Right renal pelvis (tissue), 4 donors: ENCODE results near the gene BAG3. TPM values are rescaled to one million over a fixed set of nuclear protein-coding genes. Genes with fewer than 3 reads are reported as not detected.
A peak's percentile ranks its signal among the peaks of the same experiment; 100 is the strongest.
"Not testable (repeated sequence)": the region's sequence is repeated elsewhere in the genome, so short reads cannot be mapped to it uniquely, and the experiment has no call there.

ENCODE experiments used
- DNase-seq, 4 donors: peaks; one replicate each; pipeline ENCODE4 v3.0.0-alpha.2; 2013; ENCODE audit warnings: low read depth in 4 of 4, low spot score in 3 of 4, missing footprints in 1 of 4
- polyA plus RNA-seq, 4 donors: library from polyadenylated mRNA; unstranded; fragments of 120-200 nt; gene quantifications; one replicate each; pipeline ENCODE4 v1.2.1, GENCODE V29; 2013; ENCODE audit not compliant: insufficient read length in 4 of 4

Gene BAG3
- polyA plus RNA-seq, 4 donors, result 29.4 to 36.0 (median 30.9) TPM

GRCh38 chr10:119640384-119640783, 10.8 kb upstream of the BAG3 start:
- no peak for DNase-seq

DNA sequence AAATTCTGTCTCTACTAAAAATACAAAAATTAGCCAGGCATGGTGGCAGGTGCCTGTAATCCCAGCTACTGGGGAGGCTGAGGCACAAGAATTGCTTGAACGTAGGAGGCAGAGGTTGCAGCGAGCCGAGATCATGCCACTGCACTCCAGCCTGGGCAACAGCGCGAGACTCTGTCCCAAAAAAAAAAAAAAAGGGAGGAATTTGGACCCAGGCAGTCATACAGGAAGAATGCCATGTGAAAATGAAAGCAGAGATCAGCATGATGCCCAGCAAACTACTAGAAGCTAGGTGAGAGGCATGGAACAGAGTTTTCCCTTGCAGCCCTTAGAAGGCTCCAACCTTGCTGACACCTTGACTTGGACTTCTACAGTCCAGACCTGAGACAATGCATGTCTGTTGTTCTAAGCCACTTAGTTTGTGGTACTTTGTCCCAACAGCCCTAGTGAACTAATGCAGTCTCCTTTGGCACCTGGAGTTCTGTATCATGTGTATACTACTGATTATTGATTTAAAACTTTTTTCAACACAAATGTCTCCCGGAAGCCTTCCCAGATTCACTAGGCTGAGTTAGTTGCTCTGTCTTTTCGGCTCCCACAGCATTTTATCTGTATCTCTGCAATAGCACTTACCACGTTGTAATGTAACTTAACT, 10.2 kb upstream of the BAG3 start:
- no peak for DNase-seq

DNA sequence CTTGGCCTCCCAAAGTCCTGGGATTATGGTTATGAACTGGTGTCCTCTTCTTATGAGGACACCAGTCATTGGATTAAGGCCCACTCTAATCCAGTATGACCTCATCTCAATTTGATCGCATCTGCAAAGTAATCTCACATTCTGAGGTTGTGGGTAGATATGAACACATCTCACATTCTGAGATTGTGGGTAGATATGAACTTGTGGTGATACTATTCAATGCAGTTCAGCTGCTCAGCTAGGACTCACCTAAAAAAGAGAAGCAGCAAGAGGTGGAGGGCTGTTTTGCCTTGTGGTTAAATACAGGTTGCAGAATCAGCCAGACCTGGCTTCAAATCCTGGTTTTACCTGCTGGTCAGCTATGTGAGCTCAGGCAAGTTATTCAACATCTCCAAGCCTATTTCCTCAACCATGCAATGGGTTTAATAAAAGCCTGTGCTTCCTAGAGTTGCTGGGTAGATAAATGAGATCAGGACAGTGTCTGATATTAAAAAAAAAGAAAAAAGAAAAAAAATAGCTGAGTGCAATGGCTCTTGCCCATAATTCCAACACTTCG, 8.5 kb upstream of the BAG3 start:
- DNase-seq, result no peak

DNA sequence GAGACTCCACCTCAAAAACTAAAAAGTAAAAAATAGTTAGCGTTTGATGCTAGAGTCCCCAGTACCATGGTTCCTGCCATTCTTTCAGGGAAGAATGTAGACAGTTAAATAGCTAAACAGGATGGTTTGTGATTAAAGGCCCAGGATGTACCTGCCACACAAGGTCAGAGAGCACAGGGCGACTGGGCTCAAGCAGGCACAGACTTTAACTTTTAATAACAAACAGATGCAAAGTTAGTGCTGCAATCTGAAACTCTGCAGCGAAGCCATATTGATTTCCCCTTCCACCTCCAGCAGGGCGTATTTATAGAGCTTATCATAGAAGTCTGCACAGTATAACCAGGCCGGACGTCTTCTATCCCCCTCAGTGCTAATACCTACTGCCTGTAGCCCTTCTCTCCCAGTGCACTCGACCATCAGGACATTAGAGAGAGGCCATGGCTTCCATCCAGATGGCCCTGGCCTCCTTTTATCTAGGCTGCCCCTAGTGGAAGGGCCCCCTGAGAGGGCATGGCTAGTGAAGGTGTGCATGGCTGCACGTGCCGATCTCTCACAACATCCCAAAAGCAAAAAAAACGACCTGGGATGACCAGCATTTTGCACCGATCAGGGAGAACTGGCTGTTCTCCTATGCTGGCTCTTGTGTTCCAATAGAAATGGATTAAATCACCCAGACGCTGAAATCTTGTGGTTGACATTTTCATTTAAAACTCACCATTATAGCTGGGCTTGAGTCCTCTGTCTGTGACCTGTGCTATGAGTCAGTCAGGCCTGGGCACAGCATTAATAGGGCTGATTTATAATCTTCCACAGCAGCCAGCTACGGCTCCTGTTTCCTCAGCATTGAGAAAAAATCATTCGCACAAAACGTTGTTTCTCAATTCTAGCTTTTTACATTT, 7.6 kb upstream of the BAG3 start:
- DNase-seq, result no peak

GRCh38 chr10:119644205-119644814, 6.9 kb upstream of the BAG3 start:
- no peak for DNase-seq

DNA sequence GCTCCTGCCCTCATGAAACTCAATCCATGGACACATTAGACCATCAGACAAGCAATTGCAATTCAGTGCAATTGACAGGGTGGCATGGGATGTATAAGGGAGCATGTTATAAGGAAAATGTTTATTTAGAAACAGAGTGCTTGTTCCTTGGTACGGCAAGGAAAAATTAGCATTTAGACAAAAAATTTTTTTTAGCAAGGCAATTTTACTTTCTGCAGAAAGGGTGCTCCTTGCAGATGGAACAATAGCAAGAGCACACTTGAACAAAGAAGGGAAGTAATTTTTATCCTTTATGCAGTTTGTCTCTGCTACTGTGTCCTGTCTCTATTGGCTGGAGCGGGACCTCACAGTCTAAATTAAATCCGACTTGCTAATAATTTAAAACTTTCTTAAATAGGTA, 6.2 kb upstream of the BAG3 start:
- DNase-seq, result no peak

GRCh38 chr10:119650062-119650461, 1.1 kb upstream of the BAG3 start:
- DNase-seq, result no peak

GRCh38 chr10:119651514-119652360, 557 bp downstream of the BAG3 start:
- DNase-seq, result no peak

DNA sequence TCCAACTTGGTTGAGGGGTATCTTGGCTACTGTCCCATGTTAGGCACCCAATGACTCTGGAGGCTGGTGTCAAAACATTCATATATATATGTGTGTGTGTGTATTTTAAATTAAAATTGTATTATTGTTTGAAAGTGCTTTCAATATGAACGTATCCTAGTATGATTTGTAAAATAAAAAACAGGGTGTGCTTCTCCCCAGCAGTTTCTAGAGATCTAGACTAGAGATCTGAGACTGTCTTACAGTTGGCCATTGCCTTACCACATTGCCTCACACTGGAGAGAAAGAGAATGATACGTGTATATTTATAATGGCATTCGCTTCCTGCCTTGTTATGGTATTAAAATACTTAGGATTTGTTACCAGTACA, 1.2 kb downstream of the BAG3 start:
- DNase-seq, result peak in 1 of 4 donors; percentile 38

DNA sequence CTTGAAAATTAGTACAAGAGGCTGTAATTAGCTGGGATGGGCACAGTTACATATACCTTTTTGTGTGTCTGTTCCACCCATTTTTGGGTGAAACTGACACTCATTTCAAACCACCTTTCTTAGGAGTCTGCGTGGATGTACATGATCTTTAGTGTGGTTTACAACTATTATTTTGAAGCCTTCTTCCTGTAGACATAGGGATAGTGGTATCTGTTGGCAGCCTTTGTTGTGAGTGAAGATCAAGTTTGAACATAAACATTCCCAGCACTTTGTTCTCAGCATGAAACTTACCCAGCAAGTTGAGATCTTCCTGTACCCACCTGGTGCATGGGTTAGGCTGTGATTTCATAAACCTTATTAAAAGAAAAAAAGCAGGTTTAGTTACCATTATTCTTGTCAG, 2.0 kb downstream of the BAG3 start:
- DNase-seq, result no peak

GRCh38 chr10:119653916-119654315, 2.7 kb downstream of the BAG3 start:
- DNase-seq, result no peak

GRCh38 chr10:119654540-119654939, 3.4 kb downstream of the BAG3 start:
- no peak for DNase-seq

DNA sequence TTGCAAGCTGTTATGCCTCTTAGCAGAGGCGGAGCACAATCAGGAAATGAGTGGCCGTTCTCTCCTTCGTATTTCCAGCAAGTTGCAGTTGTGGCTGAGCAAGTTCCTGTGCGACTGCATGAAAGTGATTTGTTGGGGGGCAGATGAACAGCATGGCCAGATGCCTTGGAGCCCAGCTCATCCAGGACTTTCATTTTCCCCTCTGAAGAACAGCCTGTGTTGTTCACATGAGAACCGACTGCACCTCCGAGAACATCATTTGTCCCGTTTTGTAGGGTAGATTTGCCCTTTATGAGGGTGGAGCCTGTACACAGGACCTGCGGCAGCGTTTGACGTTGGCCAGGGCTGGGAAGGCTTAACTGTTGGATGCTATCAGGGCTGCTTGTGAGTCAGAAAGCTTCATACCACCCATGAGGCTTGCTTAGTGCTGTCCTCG, 4.4 kb downstream of the BAG3 start:
- DNase-seq, result no peak

DNA sequence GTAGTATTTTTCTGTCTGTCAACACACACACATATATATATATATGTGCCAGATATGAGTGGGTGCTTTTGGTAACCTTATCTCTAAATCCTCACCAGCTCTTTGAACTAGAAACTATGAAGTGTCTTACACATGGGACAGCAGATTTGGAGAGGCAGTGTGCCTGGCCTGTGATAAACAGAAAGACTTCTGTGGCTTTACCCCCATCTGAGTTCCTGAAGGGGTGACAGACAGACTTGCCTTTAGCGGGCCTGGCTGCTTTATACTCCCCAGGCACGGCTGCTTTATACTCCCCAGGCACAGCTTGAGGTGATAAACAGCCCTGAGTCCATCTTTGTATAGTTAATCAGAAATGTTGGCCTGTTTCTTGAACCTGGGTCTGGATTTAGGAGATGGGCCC, 5.6 kb downstream of the BAG3 start:
- no peak for DNase-seq

- no peak for DNase-seq
Observed at GRCh38 chr10:119657725-119658124, 6.5 kb downstream of the BAG3 start.

DNA sequence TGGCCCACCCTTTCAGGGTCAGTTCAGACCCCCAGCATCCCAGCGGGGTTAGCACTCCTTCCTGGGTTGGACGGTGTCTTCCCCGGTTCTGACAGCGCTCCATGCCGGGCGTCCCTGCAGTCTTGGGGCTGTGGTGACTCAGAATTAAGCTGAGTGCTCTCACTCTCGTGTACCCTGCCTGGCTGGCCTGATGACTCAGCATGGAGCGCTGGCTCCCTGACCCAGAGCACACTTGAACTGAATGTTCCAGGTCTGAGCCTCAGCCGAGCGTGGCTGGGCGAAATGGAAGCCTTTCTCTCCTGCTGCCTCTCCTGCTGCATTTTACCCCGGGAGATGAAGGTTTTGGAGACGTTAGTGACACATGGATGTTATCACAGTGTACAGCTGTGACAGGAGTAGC, 7.1 kb downstream of the BAG3 start:
- no peak for DNase-seq

- no peak for DNase-seq
Observed at GRCh38 chr10:119659951-119660350, 8.8 kb downstream of the BAG3 start.

GRCh38 chr10:119662076-119662605, 11.0 kb downstream of the BAG3 start:
- DNase-seq, result not testable (repeated sequence)

DNA sequence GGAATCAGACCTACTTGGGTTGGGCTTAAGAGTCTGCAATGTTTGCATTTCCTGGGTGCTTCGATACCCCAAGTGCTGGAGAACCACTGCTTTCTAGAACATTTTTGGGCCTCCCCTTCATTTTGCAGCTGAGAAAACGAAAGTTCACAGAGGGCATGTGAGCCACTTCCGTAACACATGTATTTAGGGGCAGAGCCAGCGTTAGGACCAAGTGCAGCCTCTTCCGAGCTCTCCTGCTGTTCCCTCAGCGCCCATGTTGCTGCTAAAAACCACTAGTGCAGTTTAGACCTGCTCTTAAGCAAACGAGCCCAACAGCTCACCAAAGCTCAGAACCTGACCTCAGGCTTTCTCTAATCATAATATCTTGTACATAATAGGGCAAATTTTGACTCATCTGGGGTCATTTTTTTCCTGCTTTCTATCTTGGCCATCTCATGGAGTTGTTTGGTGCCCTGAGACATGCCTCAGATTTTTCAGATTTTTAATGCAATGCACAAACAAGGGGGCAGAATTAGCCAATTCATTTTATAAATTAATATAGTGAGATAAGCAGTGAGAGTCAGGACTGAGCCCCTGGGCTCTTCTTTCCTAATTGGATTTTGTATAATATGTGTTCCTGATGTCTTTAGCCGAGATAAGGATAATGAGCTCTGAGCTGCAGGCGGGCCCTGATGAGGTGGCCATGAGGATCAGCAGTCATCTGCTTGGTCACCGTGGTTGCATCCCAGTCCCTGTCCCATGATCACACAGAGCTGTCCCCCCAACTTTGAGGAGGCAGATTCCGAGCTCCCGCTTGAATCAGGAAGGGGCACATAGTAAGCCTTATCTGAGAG, 12.9 kb downstream of the BAG3 start:
- DNase-seq, result no peak
